HFFc6 (cell line): ENCODE data around the gene POU5F1. TPM values are rescaled to one million over a fixed set of nuclear protein-coding genes. Genes with fewer than 3 reads are reported as not detected.

ENCODE experiments used
- DNase-seq: peaks from one replicate; pipeline ENCODE4 v3.0.0-alpha.2; 2018
- H3K27ac Mint-ChIP-seq: 2 replicates; pipeline ENCODE4 v1.8.0; 2020; ENCODE audit warnings: mild to moderate bottlenecking, mixed read lengths
- H3K27me3 Mint-ChIP-seq: 2 replicates; pipeline ENCODE4 v1.8.0; 2021; ENCODE audit warnings: mild to moderate bottlenecking, moderate library complexity, mixed read lengths; ENCODE audit not compliant: insufficient read depth
- H3K36me3 Mint-ChIP-seq: 2 replicates; pipeline ENCODE4 v1.8.0; 2021; ENCODE audit warnings: low read depth, mixed read lengths
- H3K4me1 Mint-ChIP-seq: 2 replicates; pipeline ENCODE4 v1.8.0; 2020; ENCODE audit warnings: low read depth, mixed read lengths
- H3K4me3 Mint-ChIP-seq: 2 replicates; pipeline ENCODE4 v1.8.0; 2020; ENCODE audit warnings: mild to moderate bottlenecking, moderate library complexity, mixed read lengths
- H3K9me3 Mint-ChIP-seq: 2 replicates; pipeline ENCODE4 v1.8.0; 2020; ENCODE audit warnings: mild to moderate bottlenecking, mixed read lengths
- total RNA-seq, 6 experiments: library from RNA; stranded (reverse); fragmentation: NEBNext Ultra II Directional; extraction: Animal tissue kit (Norgen Biotek cat#: 25700); gene quantifications; 2 replicates in 1 of 6; 3 replicates in 5 of 6; pipeline ENCODE4 v1.2.3, GENCODE V29; 2021
- TF ChIP-seq, protein P1 (sequence below): fragments of 200-600 bp; sonication (generic); IDR thresholded peaks from 2 replicates; pipeline ENCODE4 v1.5.0; 2021; ENCODE audit warnings: antibody characterized with exemption, mild to moderate bottlenecking

The POU5F1 gene
- total RNA-seq, 6 experiments from 2014 or later: 0.17 to 0.63 (median 0.33) TPM

DNA sequence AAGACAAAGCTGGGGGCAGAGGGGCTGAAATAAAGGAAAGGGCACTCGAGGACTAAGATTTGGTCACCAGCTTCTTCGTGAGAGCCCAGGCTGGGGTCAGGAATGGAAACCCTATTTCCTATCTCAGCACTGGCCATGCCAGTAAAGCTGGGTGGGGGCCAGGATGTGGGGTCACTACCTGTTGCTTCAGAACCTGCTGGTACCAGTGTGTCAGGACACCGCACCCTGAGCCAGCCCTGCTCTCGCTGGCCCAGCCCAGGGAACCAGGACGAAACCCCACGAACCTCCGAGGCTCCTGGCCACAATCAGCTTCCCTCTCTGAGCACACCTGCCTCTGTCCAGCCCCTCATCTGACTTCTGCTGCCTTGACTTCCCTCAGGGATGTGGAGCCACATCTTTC, 52.3 kb downstream of the POU5F1 start:
- no peaks in the 10 kb centered on the region for H3K36me3 Mint-ChIP-seq

DNA sequence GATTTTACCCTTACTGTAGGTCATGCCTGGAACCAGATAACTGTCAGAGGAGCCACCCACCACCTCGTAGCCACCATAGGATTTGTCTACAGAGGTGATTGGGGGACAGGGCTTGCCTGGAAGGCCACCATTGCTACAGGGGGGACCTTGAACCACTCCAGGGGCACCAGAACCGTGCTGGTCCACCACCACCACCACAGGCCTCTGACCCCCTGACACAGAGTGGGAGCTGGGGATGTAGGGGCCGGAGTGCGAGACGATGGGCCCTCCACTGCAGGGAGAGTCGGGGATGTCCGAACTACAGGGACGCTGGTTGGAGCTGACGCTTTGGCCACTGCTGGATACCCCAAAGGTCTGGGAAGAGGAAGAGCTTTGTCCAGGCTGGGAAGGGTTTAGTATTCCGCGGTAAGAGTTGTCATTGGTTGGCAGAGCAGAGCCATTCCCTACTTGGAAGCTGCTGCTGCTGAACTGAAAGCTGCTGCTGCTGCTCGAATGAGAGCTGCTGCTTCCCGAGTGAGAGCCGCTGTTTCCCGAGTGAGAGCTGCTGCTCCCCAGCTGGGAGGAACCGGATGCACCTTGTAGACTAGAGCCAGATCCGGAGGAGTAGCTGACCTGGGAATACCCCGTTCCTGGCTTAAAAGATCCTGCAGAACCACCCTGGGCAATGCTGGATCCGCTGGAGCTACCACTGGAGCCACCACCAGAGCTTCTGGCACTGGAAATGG, 53.7 kb downstream of the POU5F1 start:
- Mint-ChIP-seq H3K4me3 (peak overlapping the region; percentile 57; the same call in 1 of the 2 replicates), H3K27me3 (no peaks in the 10 kb centered on the region; the same call in none of the 2 replicates)
- DNase-seq: no peak

More for the DNA sequence above, 52.3 kb downstream of the POU5F1 start:
- H3K4me1 Mint-ChIP-seq: peaks cover 49% of the 10 kb centered on the region
- no peaks in the 10 kb centered on the region for H3K9me3 Mint-ChIP-seq
- no peaks in the 10 kb centered on the region; the same call in none of the 2 replicates for H3K27me3 Mint-ChIP-seq
- no peak for DNase-seq
- TF ChIP-seq, protein P1, sequence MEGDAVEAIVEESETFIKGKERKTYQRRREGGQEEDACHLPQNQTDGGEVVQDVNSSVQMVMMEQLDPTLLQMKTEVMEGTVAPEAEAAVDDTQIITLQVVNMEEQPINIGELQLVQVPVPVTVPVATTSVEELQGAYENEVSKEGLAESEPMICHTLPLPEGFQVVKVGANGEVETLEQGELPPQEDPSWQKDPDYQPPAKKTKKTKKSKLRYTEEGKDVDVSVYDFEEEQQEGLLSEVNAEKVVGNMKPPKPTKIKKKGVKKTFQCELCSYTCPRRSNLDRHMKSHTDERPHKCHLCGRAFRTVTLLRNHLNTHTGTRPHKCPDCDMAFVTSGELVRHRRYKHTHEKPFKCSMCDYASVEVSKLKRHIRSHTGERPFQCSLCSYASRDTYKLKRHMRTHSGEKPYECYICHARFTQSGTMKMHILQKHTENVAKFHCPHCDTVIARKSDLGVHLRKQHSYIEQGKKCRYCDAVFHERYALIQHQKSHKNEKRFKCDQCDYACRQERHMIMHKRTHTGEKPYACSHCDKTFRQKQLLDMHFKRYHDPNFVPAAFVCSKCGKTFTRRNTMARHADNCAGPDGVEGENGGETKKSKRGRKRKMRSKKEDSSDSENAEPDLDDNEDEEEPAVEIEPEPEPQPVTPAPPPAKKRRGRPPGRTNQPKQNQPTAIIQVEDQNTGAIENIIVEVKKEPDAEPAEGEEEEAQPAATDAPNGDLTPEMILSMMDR: no peak
- no peak overlapping the region for H3K27ac Mint-ChIP-seq
- H3K4me3 Mint-ChIP-seq: no peak overlapping the region

DNA sequence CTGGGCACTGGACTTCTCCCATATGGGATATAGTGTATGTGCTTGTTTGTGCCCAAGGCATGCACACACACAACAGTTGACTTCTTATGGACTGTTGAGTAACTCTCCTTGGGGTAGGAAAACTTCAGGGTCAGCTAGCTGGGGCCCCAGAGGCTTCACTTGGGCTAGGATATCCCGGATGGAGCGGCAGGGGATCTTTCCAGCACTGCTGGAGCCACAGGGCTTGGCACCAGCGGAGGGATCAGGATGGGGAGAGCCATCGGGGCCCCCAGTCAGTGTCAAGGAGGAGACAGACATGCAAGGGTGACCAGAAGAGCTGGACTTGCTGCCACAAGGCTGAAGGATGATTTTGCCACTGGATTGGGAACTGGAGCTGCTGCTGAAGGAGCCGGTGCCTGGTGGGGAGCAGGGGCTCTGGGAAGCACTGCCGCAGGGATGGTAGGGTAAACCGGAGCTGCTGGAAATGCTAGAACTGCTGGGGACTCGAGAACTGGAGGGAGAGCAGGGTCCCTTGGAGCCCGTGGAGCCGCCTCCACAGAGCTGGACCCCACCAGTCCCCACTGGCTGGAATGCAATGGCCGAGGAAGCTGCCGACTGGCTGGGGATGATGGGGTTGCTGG, 54.4 kb downstream of the POU5F1 start:
- TF ChIP-seq, protein P1: no peak
- Mint-ChIP-seq H3K9me3 (no peaks in the 10 kb centered on the region), H3K27ac (no peak overlapping the region), H3K36me3 (no peaks in the 10 kb centered on the region), H3K27me3 (peaks cover under 1% of the 10 kb centered on the region), H3K4me1 (peaks cover 48% of the 10 kb centered on the region), H3K4me3 (peak overlapping the region; percentile 80)
- DNase-seq: no peak

More for the DNA sequence above, 53.7 kb downstream of the POU5F1 start:
- H3K27ac Mint-ChIP-seq: no peak overlapping the region; the same call in 1 of the 2 replicates
- TF ChIP-seq, protein P1: no peak
- no peaks in the 10 kb centered on the region for H3K36me3 Mint-ChIP-seq
- H3K4me1 Mint-ChIP-seq: peaks cover 48% of the 10 kb centered on the region
- no peaks in the 10 kb centered on the region for H3K9me3 Mint-ChIP-seq

DNA sequence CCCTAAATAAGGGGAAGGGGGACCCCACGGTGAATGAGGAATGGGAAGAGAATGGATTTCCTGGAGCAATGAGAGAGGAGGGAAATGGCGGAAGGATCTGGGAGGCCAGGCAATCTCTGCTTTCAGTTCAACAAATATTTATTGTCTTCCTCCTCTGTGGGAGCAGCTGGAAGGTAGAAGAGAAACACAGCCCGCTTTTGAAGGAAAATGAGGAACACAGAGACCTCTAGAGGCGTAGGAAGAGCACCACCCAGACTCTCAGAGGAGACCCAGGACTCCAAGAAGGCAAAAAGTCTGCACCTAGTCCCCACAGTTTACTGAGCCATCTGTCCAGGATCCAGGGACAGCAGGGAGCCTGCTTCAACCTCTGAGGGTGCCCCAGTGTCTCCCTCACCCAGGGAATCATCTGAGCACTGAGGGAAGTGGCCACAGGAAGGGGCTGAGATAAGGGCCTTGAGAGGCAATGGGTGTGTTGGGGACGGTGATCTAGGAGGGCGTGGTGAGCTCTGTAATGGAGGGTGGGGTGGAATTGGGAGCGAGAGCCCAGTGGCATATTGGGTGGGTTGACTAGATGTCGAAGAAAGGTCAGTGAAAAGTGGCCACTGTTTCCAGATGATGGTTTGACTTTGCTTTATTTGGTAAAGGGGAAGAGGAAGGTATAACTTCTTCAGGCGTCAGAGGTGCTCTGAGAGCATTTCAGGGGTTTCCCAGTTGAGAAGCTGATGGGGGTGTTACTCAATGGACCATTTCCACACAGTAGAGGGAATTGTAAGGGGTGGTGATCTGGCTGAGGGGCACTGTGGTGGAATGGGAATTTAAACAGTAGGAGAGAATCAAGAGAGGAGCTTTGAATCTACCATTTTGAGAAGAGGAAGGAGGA, 55.3 kb downstream of the POU5F1 start:
- H3K27me3 Mint-ChIP-seq: peaks cover 3% of the 10 kb centered on the region
- no peaks in the 10 kb centered on the region for H3K9me3 Mint-ChIP-seq
- DNase-seq: peak; percentile 62
- peak overlapping the region; percentile 80 for H3K4me3 Mint-ChIP-seq
- H3K27ac Mint-ChIP-seq: peak overlapping the region; percentile 89
- peaks cover 48% of the 10 kb centered on the region for H3K4me1 Mint-ChIP-seq
- TF ChIP-seq, protein P1: peak; percentile 66
- H3K36me3 Mint-ChIP-seq: no peaks in the 10 kb centered on the region

DNA sequence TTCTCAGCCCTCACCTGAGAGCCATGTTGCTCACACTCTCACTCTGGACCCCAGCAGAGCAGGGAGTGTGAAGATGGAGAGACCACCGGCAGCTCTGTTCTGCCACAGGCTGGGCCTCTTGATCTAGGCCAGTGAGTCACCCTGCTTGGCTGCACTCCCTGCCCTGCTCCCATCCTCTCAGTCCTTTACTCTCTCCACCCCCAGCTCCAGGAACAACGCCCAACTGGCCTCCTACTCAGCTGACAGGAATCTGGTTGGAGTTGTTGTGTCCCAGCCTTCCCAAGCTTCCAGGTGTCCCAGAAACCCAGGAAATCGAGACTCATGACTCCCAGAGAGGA, 56.0 kb downstream of the POU5F1 start, which contains the start of gene PSORS1C1:
PSORS1C1 (plus strand) TSS at position 260 of the 338 bp plus-strand sequence. CDS start 14,833 bp downstream, outside the sequence.
- Mint-ChIP-seq H3K36me3 (no peaks in the 10 kb centered on the region), H3K4me1 (peaks cover 48% of the 10 kb centered on the region), H3K9me3 (no peaks in the 10 kb centered on the region), H3K27me3 (peaks cover 10% of the 10 kb centered on the region), H3K27ac (peak within 1 kb of the TSS; percentile 89), H3K4me3 (peak within 1 kb of the TSS; percentile 80)
- DNase-seq: peak; percentile 91
- TF ChIP-seq, protein P1: no peak
